SKM-1 (cell line): Measurements from ENCODE around the gene TSEN15.
"Not testable (repeated sequence)": the region's sequence is repeated elsewhere in the genome, so short reads cannot be mapped to it uniquely, and the experiment has no call there.

ENCODE experiments used
- DNase-seq: peaks from one replicate; lab custom pipeline; 2025; ENCODE audit not compliant: unreplicated experiment; lab: John Stamatoyannopoulos, UW

Gene TSEN15

DNA sequence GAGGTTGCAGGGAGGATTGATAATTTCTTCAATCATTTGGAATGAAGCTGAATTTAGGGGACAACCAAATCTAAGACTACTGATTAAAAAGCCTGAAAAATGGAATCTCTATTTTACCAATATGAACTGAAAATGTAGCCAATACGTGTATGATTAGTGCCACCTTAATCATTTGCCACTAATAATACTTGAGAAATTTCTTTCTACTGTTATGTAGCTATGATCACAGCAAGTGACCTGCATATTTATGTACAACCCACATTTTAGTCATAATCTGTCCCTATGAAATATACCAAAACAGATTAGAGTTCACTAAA, 20.5 kb upstream of the TSEN15 start:
- no peak for DNase-seq

DNA sequence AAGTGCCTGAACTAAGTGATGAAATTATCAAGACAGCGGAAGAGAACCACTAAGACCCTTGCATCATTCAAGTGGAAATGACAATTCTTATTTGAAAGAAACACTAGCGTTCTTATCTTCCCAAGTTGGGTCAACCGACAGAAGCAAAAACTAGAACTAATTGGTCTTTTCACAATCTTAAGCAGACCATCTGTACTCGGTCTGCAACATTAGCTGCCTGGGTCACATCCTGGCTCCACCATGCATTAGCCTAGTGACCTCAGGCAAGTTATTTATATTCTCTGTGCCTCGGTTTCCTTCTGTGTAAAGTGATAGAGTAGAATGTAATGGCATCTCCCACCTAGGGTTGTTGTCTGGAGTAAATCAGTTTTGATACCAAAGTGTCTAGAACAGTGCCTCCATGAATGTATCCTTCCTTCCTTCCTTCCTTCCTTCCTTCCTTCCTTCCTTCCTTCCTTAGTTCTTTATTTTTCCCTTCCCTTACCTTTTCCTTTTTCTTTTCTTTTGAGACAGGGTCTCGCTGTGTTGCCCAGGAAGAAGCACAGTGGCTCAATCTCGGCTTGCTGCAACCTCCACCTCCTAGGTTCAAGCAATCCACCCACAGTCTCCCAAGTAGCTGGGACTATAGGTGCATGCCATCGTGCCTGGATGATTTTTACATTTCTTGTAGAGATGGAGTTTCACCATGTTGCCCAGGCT, 20.0 kb upstream of the TSEN15 start:
- DNase-seq, result peak; percentile 68

DNA sequence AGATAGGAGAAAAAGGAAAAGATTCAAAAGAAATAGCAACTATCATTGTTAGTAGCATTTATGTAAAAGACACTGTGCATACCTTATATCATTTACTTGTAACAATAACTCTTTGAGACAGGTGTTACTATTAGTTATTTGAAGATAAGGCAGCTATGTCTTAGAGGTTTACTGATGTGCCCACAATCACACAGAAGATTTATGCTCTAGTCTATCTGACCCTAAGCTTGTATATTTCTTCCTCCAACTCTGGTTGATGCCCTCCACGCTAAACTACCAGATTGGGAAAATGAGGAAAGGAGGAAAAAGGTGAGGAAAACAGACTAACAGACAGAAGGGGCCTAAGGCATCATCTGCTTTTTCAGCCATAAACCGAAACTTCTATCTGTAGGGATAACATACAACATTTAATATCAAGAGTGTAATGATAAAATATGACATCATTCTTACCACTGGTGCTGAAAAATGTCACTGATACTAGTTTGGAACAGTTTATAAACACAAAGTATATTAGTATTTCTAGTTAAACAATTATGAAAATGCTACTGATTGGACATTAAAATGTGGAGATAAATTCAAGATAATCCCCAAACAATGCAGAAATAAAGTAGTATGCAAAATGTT, 19.1 kb upstream of the TSEN15 start:
- no peak for DNase-seq

DNA sequence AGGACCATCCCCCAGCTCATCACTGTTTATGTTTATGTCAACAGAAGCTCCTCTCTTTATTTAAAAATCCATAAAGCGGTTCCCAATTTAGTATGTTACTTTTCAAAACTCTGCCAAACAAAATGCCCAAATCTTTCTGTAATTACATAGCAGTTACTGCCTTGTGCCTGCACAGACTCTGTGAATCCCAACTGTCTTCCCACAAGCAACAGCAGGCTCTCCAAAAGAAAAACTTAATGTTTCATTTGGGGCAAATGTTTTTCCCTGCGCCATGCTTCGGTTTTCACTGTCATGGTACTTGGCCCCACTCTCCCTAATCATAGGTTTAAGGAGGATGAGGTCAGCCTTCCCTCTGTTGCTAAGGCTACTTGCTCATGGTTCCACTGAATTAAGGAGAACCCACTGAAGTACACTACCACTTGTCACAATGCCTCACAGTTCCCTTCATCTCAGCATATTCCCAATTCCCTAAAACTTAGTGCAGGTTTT, 18.6 kb upstream of the TSEN15 start:
- no peak for DNase-seq

DNA sequence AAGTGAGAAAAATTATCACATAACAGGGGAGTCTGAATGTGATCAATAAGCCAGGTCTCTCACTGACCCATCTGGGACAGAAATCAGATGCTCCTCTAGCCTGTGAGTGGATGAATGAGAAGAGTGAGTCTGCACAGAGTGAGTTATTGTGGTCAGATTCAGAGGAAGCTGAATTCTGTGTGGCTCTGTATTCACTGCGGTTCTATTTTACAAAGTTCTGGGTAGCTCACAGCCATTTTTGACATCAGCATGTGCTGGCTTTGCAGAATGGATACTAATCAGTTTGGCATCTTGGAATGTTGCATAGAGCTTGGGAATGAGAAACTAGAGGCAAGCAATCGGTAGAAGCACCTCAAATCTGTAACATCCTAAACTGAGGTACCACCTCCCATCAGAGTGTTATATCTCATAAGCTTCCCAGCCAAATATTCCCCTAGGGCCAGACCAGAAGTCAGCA, 17.8 kb upstream of the TSEN15 start:
- DNase-seq, result no peak

GRCh38 chr1:184034761-184035379, 16.7 kb upstream of the TSEN15 start:
- no peak for DNase-seq

DNA sequence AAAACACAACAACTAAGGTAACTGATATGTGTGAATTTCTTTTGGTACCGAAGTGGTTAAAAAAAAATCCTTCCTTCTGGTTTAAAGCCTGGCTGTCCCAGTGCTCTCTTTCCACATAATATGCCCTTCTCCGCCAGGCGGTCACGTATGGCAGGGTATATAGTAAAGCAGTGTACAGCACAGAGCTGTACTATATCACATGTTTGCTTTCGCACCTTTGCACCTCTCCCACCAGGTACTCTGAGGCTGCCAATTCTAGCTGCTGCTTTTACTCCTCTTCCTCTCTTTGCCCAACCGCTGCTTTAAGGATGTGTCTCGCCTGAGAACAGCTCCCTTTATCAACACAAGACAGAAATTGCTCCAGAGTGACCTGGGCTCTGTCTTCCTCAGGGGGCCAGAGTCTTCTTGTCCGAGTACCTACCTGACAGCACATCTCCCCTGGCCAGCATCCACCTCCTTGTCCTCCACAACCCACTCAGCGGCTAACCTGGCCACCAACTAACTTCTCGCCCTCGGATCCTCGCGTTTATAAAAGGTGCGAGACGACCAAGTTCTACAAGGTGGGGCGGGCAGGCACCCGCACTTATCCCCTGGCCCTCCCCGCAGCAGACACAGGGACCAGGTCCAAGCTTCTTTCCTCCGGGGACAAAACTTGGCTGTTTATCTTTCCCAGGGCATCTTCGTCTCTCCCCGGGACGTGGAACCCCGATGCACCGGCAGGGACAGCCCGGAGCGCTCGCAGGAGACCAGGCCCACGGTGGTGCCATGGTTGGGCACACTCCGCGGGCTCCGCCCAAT, 15.6 kb upstream of the TSEN15 start:
- DNase-seq, result no peak

GRCh38 chr1:184036517-184036949, 15.0 kb upstream of the TSEN15 start:
- no peak for DNase-seq

DNA sequence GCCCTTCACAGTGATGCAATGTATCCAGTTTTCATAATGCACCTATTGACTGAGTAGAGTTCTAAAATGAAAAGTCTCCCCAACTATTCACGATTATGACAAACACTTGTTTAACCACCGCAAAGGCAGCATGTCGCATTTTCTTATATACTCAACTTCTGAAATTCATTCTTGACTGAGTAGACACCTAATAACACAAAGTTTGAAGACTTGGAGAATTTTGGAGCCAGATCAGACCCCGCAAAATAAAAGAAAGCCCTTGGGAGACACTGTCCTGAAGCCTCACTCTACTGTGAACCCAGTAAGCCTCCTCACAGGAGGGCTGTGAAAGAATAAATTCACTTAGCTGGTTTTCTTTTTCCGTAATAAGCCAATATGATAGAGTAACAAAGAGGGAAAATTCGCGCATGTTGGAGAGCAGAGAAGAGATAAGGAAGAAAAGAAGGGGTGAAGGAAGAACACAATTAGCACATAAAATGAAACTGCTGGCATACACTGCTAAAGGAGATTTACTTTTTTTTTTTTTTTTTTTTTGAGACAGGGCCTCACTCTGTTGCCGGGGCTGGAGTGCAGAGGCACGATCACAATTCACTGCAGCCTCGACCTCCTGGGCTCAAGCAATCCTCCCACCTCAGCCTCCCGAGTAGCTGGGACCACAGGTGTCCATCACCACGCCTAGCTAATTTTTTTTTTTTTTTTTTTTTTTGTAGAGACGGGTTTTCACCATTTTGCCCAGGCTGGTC, 13.5 kb upstream of the TSEN15 start:
- DNase-seq, result no peak

DNA sequence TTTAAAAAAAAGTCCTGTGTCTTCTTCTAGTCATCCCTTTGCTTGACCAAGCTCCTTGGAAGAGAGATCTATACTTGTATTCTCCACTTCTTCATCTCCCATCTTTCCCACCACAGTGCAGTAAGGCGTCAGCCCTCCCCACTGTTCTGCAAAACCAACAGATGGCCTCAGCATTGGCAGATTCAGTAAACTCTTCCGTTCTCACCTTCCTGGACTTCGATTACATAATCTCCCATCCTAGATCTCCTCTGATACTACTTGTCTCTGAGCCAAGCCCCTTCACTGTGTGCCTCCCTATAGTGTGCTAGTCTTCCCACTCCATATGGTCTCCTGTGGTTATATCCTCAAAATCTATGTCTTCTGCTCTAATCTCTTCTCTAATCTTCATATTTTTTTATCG, 12.4 kb upstream of the TSEN15 start:
- DNase-seq, result no peak

DNA sequence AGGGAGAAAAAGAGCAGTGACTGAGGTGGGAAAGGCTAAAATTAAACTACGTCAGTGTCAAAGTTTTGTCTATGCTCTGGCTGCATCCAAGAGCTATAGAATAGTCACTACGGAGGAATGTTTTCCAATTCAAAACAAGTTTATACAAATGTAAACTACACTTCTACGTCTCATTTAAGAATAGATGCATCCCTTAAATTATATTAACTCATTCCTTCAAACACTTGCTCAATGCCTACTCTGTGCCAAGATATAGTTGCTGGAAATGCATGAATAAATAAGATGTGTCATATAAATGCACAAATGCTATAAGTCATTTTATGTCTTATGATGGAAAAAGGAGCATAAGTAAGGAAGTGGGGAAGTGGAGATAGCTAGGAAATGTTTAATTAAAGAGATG, 9.8 kb upstream of the TSEN15 start:
- DNase-seq, result no peak

GRCh38 chr1:184043315-184043714, 8.2 kb upstream of the TSEN15 start:
- DNase-seq, result not testable (repeated sequence)

GRCh38 chr1:184044603-184045376, 6.7 kb upstream of the TSEN15 start:
- DNase-seq, result no peak

GRCh38 chr1:184047541-184047940, 4.0 kb upstream of the TSEN15 start:
- DNase-seq, result not testable (repeated sequence)

DNA sequence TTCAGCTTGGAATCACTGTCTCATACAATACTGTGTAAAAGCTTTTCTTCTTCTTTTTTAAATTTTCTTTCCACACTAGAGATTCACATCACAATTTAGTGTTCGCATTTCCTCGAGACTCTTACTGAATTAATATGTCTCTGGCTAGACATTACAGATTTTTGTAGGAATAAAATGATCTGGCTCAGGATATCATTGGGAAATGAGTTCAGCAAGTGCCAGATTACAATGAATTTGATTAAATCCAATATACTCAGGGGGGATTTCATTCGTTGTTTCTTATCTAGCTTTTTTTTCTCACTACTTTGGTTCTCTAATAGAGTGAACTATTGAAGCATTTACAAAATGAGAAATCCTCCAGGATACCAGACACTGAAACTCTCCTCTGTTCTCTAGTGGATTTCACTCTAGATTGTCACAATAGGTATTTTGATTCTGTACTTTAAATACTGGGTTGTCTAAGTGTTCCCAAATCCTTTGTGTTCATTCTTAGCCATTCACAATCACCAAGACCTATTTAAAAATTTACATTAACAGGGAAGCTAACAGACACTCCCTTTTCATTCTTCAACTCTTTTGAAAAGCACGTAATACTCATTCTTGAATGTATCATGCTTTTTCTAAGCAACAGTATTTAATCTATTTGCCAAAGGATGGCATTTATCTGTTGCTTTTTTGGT, 2.8 kb upstream of the TSEN15 start:
- DNase-seq, result no peak

DNA sequence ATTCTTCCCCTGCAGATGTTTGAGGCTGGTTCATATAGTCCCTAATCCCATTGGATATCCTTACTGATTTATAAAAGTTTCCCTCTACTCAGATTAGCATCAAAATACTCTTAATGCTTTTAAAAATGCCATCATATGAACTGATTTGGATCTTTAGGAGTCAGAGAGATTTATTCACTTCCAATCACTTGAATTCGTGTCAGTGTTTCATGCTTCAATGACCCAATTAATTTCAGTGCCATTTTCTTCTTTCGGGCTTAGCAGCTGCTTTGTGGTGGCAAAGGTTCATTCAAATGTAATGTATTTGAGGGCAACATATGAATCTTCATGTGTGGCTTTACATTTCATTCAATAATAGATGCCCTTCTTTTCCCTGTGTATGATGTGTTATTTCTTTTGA, 2.2 kb upstream of the TSEN15 start:
- DNase-seq, result no peak

DNA sequence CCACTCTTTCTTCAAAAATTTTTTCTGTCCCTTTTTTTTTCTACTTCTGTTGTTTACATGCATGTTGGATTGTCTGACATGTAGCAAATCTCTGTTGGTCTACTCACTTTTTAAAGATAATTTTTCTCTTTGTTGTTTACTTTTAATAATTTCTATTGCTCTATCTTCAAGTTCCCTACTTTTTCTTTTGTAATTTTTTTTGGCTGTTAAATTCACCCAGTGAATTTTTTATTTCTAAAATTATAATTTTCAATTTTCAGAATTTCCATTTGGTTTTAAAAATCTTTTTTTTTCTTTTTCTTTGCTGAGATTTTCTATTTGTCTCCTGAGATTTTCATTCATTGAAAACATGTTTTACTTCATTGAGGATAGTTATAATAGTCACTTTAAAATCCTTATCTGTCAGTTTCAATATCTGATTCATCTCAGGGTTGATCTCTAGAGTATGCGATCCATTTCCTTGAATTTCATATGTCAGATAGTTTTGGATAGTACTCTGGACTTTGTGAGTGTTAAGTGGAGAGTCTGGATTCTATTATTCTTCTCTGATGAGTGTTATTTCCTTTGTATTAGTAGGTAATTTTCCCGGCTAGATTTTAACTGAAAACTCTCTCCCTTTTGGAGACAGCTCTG, 1.6 kb upstream of the TSEN15 start:
- no peak for DNase-seq

GRCh38 chr1:184050636-184051035, 894 bp upstream of the TSEN15 start:
- DNase-seq, result no peak

DNA sequence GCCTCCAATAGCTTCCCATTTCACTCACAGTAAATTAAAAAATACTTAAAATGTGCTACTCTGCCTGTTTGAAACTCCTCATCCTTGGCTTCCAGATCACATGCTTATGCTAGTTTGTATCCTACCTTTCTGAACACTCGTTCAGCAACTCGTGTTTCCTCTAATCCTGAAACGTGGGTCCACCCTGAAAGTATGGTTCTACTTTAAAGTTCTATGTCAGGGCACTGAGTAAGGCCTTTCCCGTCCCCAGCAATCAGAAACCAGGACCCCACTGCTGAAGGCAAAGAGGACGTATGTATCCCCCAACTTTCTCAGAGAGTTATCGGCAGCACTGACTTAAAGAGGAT, 419 bp upstream of the TSEN15 start:
- DNase-seq, result peak; percentile 29
